ENCODE data around the gene MYO1B. TPM values are rescaled to one million over a fixed set of nuclear protein-coding genes. Genes with fewer than 3 reads are reported as not detected.

Gene MYO1B
- total and polyA plus RNA-seq, 2 donors from 2014 or later = 24.5 to 64.8 TPM

DNA sequence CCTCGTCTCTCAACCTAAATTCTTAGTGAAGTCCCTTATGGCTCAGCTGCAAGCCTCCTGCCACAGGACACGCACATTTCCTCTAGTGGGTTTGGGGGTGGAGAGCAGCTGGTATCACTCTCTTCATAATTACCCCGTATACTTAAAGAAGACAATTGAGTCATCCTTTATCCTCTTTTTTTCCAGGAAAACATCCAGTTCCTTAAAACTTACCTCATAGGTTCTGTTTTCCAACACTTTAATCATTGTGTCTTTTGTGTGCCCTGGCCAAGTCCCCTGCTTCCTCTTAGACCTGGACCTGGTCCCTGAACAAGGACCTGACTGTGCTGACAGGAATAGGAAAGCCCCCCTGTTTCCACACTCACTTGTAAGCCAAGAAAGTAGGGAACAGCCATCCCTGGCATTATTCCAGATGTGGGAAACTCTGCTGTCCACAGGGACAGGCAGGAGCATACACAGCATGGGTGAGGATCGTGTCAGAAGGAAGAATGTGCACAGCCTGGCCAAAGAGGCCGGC lies 42.3 kb upstream of the MYO1B start:
- no peaks in the 10 kb centered on the region for H3K27me3 ChIP-seq (ENCODE audit: control insufficient read depth, insufficient read depth, low read length)
- TF ChIP-seq, protein P1, sequence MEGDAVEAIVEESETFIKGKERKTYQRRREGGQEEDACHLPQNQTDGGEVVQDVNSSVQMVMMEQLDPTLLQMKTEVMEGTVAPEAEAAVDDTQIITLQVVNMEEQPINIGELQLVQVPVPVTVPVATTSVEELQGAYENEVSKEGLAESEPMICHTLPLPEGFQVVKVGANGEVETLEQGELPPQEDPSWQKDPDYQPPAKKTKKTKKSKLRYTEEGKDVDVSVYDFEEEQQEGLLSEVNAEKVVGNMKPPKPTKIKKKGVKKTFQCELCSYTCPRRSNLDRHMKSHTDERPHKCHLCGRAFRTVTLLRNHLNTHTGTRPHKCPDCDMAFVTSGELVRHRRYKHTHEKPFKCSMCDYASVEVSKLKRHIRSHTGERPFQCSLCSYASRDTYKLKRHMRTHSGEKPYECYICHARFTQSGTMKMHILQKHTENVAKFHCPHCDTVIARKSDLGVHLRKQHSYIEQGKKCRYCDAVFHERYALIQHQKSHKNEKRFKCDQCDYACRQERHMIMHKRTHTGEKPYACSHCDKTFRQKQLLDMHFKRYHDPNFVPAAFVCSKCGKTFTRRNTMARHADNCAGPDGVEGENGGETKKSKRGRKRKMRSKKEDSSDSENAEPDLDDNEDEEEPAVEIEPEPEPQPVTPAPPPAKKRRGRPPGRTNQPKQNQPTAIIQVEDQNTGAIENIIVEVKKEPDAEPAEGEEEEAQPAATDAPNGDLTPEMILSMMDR (IDR thresholded peaks at IDR 0.05; ENCODE audit: borderline replicate concordance, extremely low read depth, insufficient read depth) = no peak
- H3K36me3 ChIP-seq (ENCODE audit: control insufficient read depth in 2 of 3, insufficient read depth in 3 of 3, low read length in 3 of 3) = no peaks in the 10 kb centered on the region
- FAIRE-seq = no peak
- no peak overlapping the region for H3K27ac ChIP-seq (ENCODE audit: low read depth in 2 of 2, low read length in 2 of 2)
- no peak overlapping the region for H3K4me3 ChIP-seq (ENCODE audit: low read length in 3 of 3)
- no peak overlapping the region for H3K9ac ChIP-seq (ENCODE audit: low read length in 3 of 3)
- H3K4me1 ChIP-seq (ENCODE audit: control insufficient read depth in 2 of 3, insufficient read depth in 2 of 3, low read depth in 1 of 3, low read length in 3 of 3) = no peaks in the 10 kb centered on the region
- peak in 1 of 5 donors; percentile 9 for DNase-seq
- peaks cover 0 to 3% (median 0%) of the 10 kb centered on the region in 3 donors for H3K9me3 ChIP-seq (ENCODE audit: control insufficient read depth in 2 of 3, insufficient read depth in 1 of 3, low read length in 3 of 3)
- intact Hi-C loops (cut with DNase I) = no loop called here

DNA sequence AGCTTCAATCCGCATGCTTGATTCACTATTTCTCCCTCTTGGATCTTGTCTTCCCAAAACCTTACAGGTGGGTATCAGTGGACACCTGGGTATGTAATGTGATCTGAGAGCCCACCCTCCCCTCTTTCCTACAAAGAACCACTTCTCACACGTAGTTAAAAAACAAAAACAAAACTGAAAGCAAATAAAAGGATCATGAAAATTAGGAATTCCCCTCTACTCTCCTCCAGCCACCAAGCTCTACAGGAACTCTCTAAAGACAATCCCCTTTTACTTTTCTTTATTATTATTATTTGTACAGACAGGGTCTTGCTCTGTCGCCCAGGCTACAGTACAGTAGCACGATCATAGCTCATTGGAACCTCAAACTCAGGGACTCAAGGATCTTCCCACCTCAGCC lies 40.8 kb upstream of the MYO1B start:
- DNase-seq (no peak), FAIRE-seq (no peak)
- TF ChIP-seq, protein P1 (IDR thresholded peaks at IDR 0.05; ENCODE audit: borderline replicate concordance, extremely low read depth, insufficient read depth) = no peak
- Histone ChIP-seq H3K4me1 (ENCODE audit: control insufficient read depth in 2 of 3, insufficient read depth in 2 of 3, low read depth in 1 of 3, low read length in 3 of 3) (no peaks in the 10 kb centered on the region), H3K9ac (ENCODE audit: low read length in 3 of 3) (no peak overlapping the region), H3K4me3 (ENCODE audit: low read length in 3 of 3) (no peak overlapping the region), H3K36me3 (ENCODE audit: control insufficient read depth in 2 of 3, insufficient read depth in 3 of 3, low read length in 3 of 3) (no peaks in the 10 kb centered on the region), H3K9me3 (ENCODE audit: control insufficient read depth in 2 of 3, insufficient read depth in 1 of 3, low read length in 3 of 3) (peaks cover 0 to 3% (median 0%) of the 10 kb centered on the region in 3 donors), H3K27me3 (ENCODE audit: control insufficient read depth, insufficient read depth, low read length) (no peaks in the 10 kb centered on the region), H3K27ac (ENCODE audit: low read depth in 2 of 2, low read length in 2 of 2) (no peak overlapping the region)
- intact Hi-C loops (cut with DNase I) = no loop called here

DNA sequence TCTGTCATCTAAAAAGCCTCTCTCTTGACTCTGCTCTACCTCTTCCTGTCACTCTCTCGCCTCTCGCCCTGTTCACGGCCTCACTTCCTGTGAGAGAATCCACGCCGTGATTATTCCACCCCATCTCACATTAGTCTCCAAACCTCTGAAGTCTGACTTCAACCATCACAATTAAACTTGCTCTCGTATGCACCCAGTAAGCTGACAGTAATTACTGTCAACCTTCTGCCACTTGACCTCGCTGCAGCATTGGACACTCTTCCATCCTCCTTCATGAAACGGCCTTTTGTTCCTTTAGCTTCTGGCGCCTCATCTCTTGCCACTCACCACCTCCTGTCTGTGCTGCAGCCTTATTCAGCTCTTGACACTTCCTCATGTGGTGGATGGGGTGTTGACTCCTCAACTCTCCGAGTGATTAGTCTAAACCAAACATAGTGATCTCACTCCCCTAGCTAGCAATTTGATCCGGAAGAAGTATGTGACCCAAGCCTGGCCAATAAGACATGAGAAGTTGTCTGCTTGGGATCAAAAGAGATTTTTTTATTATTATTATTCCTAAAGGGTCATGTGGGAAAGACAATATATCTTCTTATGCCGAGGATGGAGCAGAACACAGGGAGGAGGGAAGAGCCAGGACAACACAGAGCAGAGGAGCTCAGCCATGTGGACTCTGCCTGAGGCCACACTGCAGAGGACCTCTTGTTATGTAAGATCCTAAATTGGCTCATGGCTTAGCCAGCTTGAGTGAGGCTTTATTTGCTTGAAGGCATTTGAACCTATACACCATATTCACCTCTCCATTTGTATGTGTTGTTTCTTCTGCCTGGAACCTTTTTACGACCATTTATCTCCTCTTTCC lies 38.4 kb upstream of the MYO1B start:
- H3K27me3 ChIP-seq (ENCODE audit: control insufficient read depth, insufficient read depth, low read length) = no peaks in the 10 kb centered on the region
- H3K27ac ChIP-seq (ENCODE audit: low read depth in 2 of 2, low read length in 2 of 2) = no peak overlapping the region
- H3K9me3 ChIP-seq (ENCODE audit: control insufficient read depth in 2 of 3, insufficient read depth in 1 of 3, low read length in 3 of 3) = peaks cover 0 to 3% (median 1%) of the 10 kb centered on the region in 3 donors
- no peak overlapping the region for H3K4me3 ChIP-seq (ENCODE audit: low read length in 3 of 3)
- intact Hi-C loops (cut with DNase I) = no loop called here
- DNase-seq (no peak), FAIRE-seq (no peak)
- TF ChIP-seq, protein P1 (IDR thresholded peaks at IDR 0.05; ENCODE audit: borderline replicate concordance, extremely low read depth, insufficient read depth) = no peak
- H3K9ac ChIP-seq (ENCODE audit: low read length in 3 of 3) = no peak overlapping the region
- H3K4me1 ChIP-seq (ENCODE audit: control insufficient read depth in 2 of 3, insufficient read depth in 2 of 3, low read depth in 1 of 3, low read length in 3 of 3) = no peaks in the 10 kb centered on the region
- no peaks in the 10 kb centered on the region for H3K36me3 ChIP-seq (ENCODE audit: control insufficient read depth in 2 of 3, insufficient read depth in 3 of 3, low read length in 3 of 3)
